ENCODE measurements around the gene FRRS1L. TPM values are rescaled to one million over a fixed set of nuclear protein-coding genes. Genes with fewer than 3 reads are reported as not detected.

Gene FRRS1L
- total and polyA plus RNA-seq, 2 of the 13 experiments (the other 11 are each of a cell fraction or from before 2014, with no cell fraction given): 0.02 to 0.03 TPM

GRCh38 chr9:109206670-109207069, 39.6 kb upstream of the FRRS1L start (continued):
- TF ChIP-seq, protein P1, sequence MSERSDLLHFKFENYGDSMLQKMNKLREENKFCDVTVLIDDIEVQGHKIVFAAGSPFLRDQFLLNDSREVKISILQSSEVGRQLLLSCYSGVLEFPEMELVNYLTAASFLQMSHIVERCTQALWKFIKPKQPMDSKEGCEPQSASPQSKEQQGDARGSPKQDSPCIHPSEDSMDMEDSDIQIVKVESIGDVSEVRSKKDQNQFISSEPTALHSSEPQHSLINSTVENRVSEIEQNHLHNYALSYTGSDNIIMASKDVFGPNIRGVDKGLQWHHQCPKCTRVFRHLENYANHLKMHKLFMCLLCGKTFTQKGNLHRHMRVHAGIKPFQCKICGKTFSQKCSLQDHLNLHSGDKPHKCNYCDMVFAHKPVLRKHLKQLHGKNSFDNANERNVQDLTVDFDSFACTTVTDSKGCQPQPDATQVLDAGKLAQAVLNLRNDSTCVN (CRISPR knock-in tag; IDR thresholded peaks at IDR 0.05; ENCODE audit: borderline replicate concordance): no peak

GRCh38 chr9:109205526-109205925, 38.5 kb upstream of the FRRS1L start:
- Histone ChIP-seq H3K27ac (ENCODE audit: extremely low read length, insufficient read depth, low read length) (no peak overlapping the region), H3K9me3 (ENCODE audit: low read length) (0 out of 2 replicates have a peak, but pooled peaks cover 5% of the 10 kb centered on the region), H2AFZ (ENCODE audit: low read length) (no peak overlapping the region), H3K4me3 (replicated peaks in 1 of 3; ENCODE audit: insufficient read depth in 1 of 3, low read depth in 2 of 3, low read length in 3 of 3) (no peak overlapping the region), H3K4me2 (ENCODE audit: low read depth, low read length) (no peak overlapping the region), H3K27me3 (ENCODE audit: control insufficient read depth in 1 of 2, insufficient read depth in 2 of 2, low read length in 2 of 2) (no peaks in the 10 kb centered on the region), H3K4me1 (ENCODE audit: insufficient read depth, low read length) (peaks cover 6% of the 10 kb centered on the region; the same call in 1 of the 2 replicates), H3K79me2 (ENCODE audit: insufficient read depth, low read length) (no peaks in the 10 kb centered on the region), H4K20me1 (ENCODE audit: insufficient read depth, low read length) (no peaks in the 10 kb centered on the region), H3K9ac (ENCODE audit: insufficient read depth, low read depth, low read length) (no peak overlapping the region), H3K36me3 (replicated peaks in 1 of 2; ENCODE audit: control insufficient read depth in 1 of 2, insufficient read depth in 2 of 2, low read length in 2 of 2) (no peaks in the 10 kb centered on the region)
- in situ Hi-C loops (cut with HindIII; ENCODE audit: extremely low pct_ligation_motif_present, low pct_unique_long_range_greater_than_20kb) (no loop called here), intact Hi-C loops (cut with micrococcal nuclease; ENCODE audit: unreplicated experiment) (no loop called here)
- POLR2A ChIA-PET: no interaction called here
- CTCF ChIA-PET (ENCODE audit: low intra/inter-chr PET ratio, low total read pairs): no interaction called here
- FAIRE-seq (no peak), ATAC-seq (peak; percentile 70), DNase-seq (ENCODE audit: low spot score) (no peak)
- no TSS peak for BruUV-seq (replicated peaks)
- TF ChIP-seq HHEX (CRISPR knock-in tag; IDR thresholded peaks at IDR 0.05): no peak
- WGBS (ENCODE audit: low lambda C conversion rate): 0% methylated on average over 1 of the region's 1 CpG

DNA sequence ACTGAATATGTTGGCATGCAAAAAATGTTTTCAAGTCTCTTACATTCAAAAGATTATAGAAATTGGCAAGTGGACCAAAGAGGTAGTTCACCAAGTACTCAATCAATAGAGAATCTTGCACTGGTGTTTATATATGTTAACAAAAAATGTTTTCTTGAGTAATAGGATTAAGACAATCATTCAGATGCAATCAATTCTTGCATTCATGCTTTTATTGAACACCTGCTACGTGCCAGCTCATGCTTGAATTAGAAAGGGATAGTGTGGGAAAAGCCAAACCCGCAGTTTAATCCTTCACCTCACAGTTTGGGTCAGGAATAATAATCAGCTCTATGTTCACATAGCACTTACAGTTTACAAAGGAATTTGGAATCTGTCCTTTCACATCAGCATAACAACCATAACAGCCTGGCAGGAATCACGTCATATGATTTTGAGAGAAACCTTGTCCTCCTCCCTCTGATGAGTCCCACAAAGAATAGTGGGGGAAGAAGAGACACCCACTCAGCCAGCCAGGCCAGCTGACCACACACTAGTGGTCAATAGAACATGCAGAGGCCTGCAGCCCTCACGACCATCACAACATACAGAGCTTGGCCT, 36.8 kb upstream of the FRRS1L start:
- in situ Hi-C loops (cut with HindIII; ENCODE audit: extremely low pct_ligation_motif_present, low pct_unique_long_range_greater_than_20kb): no loop called here
- 32% methylated on average over 4 of the region's 4 CpGs for WGBS (ENCODE audit: low lambda C conversion rate)
- POLR2A ChIA-PET: no interaction called here
- TF ChIP-seq ZNF142 (CRISPR knock-in tag; IDR thresholded peaks at IDR 0.05) (no peak), ZNF556 (CRISPR knock-in tag; IDR thresholded peaks at IDR 0.05; ENCODE audit: borderline replicate concordance) (no peak), ZNF256 (CRISPR knock-in tag; conservative IDR thresholded peaks at IDR 0.05) (no peak), ZNF282 (IDR thresholded peaks at IDR 0.05; ENCODE audit: partially characterized antibody) (no peak)

More for the DNA sequence above, 36.8 kb upstream of the FRRS1L start:
- Histone ChIP-seq H3K4me3 (replicated peaks in 1 of 3; ENCODE audit: insufficient read depth in 1 of 3, low read depth in 2 of 3, low read length in 3 of 3) (no peak overlapping the region), H3K79me2 (ENCODE audit: insufficient read depth, low read length) (no peaks in the 10 kb centered on the region), H3K9me3 (ENCODE audit: low read length) (0 out of 2 replicates have a peak, but pooled peaks cover 5% of the 10 kb centered on the region), H3K27ac (ENCODE audit: extremely low read length, insufficient read depth, low read length) (no peak overlapping the region), H3K9ac (ENCODE audit: insufficient read depth, low read depth, low read length) (no peak overlapping the region), H3K36me3 (replicated peaks in 1 of 2; ENCODE audit: control insufficient read depth in 1 of 2, insufficient read depth in 2 of 2, low read length in 2 of 2) (no peaks in the 10 kb centered on the region), H2AFZ (ENCODE audit: low read length) (no peak overlapping the region), H3K27me3 (ENCODE audit: control insufficient read depth in 1 of 2, insufficient read depth in 2 of 2, low read length in 2 of 2) (0 out of 5 replicates have a peak, but pooled peaks cover 0 to 2% of the 10 kb centered on the region in 2 experiments), H4K20me1 (ENCODE audit: insufficient read depth, low read length) (no peaks in the 10 kb centered on the region), H3K4me1 (ENCODE audit: insufficient read depth, low read length) (peaks cover 6% of the 10 kb centered on the region; the same call in 1 of the 2 replicates), H3K4me2 (ENCODE audit: low read depth, low read length) (no peak overlapping the region)
- FAIRE-seq (no peak), DNase-seq (ENCODE audit: low spot score) (no peak), ATAC-seq (no peak)
- no TSS peak for BruUV-seq (replicated peaks)
- CTCF ChIA-PET (ENCODE audit: low intra/inter-chr PET ratio, low total read pairs): no interaction called here
- intact Hi-C loops (cut with micrococcal nuclease; ENCODE audit: unreplicated experiment): no loop called here

Measured in HepG2 (cell line).